HPDE6-E6E7 (cell line): Measurements from ENCODE around the gene KRT13.

Source experiments
- DNase-seq: peaks from one replicate; pipeline ENCODE4 v3.0.0; 2011; ENCODE audit warnings: missing footprints; ENCODE audit errors: extremely low spot score

KRT13 gene

GRCh38 chr17:41467561-41467960 is 37.9 kb downstream of the KRT13 start:
- no peak for DNase-seq

DNA sequence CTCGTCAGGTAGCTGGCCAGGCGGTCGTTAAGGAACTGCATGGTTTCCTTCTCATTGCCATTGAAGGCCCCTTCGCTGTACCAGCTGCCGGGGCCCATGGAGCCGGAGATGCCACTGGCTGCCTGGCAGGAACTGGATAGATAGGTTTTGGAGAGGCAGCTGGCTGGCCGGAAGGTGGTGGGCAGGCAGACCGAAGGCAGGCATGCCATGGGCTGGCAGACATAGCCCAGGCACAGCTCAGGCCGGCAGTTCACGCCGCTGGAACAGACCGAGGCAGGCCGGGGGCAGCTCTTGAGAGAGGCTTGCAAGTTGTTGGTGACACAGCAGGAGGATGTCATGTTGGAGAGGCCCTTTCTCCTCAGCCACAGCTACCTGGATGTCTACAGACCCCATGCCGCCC is 38.4 kb downstream of the KRT13 start, which contains the start of gene KRT32:
TSS of gene KRT32 (minus strand) at position 399 of the 400 bp plus-strand sequence. CDS start at position 338, 61 bp downstream.
- DNase-seq: no peak

DNA sequence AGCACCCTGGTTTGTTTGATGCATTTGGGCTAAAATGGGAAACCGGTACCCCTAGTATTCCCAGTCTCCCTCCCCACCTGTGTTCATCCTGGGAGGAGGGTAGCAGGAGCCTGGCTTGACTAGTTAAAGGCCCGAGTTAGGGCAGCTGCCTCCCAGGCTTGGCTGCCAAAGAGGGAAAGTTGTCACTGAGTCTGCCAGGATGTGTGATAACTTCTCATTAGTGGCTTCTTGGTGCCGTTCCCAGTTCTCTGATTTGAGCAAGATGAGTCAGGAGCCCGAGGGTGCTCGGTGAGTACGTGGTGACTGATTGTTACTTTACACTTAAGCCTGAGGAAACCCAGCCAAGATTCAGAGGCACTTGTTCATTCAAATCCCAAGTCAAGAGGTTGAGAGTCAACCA is 40.7 kb downstream of the KRT13 start:
- DNase-seq: peak; percentile 98

DNA sequence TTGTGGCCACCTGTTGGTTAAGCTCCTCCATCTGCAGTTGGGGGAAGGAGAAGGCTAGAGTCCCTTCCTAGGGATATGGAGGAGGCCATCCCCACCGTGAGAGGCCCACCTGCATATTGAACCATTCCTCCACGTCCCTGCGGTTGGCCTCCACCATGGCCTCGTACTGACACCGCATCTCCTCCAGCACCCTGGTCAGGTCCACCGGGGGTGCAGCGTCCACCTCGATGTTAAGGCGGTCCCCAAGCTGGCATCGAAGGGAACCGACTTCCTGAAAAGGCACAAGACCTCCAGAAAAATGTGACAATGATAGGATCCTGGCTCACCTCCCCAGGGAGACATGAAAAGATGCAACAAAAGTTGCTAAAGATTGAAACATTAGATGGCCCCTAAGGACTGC is 41.2 kb downstream of the KRT13 start:
- DNase-seq: no peak

DNA sequence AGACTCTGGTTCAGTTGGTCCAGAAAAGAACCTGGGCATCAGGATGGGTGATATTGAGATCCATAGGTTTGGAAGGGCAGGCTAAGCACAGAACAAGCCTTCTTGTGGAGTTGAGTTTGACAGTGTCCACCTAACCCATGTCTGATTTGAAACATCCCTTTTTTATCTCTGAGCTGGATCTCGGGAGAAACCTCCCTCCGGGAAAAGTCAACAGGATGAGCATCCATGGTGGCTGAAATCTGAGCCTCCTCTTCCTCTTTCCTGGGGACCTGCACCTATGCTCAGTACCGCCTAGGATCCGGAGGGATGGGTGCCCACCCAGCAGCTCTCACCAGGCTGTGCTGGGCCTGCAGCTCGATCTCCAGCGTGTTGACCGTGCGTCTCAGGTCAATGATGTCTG is 41.7 kb downstream of the KRT13 start:
- DNase-seq: no peak

DNA sequence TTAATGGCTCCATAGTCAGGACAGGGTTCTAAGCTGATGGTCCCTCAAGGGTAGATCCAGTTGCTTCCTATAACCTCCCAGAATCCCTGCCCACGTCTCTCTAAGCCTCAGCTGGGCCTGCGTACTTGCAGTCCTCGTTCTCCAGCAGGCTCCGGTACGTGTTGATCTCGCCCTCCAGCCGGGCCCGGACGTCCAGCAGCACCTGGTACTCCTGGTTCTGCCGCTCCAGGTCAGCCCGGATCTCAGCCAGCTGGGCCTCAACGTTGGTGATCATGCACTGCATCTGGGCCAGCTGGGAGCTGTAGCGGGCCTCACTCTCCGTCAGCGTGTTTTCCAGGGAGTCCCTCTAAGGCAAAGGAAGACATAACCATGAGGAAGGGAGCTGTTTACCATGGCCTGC is 42.7 kb downstream of the KRT13 start:
- no peak for DNase-seq

DNA sequence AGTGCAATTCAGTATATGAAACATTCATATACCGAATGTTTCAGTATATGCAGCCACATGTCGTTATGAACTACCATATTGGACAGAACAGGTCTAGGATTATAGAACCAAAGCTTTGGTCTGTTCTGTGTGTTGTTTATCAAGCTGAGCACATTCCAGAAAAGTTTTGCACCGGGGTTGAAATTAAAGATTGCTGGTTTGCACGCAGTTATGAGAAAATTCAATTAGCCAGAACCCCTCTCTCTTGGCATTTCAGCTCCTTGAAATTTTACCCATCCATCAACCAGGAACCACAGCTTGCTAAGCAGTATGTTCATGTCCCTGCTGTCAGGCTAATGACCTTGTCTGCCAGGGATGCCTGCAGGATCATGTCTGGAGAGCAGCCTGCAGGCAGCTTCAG is 47.7 kb downstream of the KRT13 start:
- no peak for DNase-seq

- no peak for DNase-seq
These were observed 49.2 kb downstream of the KRT13 start for GRCh38 chr17:41456204-41456603.

DNA sequence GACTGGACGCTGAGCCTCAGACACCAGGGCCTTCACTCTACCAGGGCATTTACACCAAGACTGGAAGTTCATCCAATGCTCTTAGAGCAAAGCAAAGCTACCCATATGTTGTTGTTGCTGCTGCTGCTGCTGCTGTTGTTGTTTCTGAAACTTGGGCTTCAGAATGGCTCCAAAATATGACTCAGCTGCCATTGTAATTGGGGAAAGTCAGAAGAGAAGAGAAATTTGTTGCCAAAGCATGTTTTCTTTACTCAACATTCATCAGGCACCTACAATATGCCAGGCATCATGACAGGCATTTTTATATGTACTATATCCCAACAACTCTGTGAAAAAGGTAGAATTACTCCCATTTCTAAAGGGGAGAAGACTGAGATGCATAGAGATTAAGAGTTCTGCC is 50.2 kb downstream of the KRT13 start:
- no peak for DNase-seq

DNA sequence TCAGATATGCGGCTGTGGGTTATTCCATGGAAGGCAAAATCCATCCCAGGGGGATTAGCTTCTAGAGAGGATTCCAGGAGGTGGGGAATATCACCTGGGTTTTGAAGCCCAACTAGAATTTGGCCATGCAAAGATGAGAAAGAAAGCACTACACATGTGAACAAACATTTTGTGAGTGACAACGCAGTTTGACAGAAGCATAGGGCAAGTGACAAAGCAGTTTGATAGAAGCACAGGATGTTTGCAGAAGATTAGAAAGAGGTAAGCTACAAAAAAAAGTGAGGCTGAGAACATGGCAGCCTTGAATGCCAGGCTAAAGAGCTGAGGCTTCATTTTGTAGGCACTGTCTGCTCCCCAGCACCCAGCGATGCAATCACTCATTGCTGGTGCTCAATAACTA is 52.3 kb downstream of the KRT13 start:
- DNase-seq: no peak

GRCh38 chr17:41452281-41452680 is 53.1 kb downstream of the KRT13 start:
- no peak for DNase-seq

- no peak for DNase-seq
These were observed 54.2 kb downstream of the KRT13 start for GRCh38 chr17:41451154-41451728.
